ENCODE results near the gene ZCRB1.

ZCRB1 gene

DNA sequence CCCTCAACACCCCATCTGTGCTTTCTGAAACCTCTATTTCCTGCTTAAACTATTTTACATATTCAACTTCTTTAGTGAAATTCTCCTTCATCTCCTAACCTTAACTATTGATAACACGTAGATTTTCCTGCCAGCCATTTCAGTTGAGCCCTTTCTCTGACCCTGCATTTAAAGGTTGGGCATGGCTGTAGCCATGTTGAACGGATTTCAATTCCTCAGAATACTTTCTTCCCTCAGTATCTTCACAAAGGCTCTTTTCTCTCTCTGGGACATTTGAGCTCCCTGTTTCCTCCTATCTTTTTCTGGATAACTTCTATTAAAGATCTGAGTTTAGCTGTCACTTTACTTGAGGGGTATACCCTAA, 1.3 kb upstream of the ZCRB1 start:
- DNase-seq (ENCODE audit: low read depth): no peak

DNA sequence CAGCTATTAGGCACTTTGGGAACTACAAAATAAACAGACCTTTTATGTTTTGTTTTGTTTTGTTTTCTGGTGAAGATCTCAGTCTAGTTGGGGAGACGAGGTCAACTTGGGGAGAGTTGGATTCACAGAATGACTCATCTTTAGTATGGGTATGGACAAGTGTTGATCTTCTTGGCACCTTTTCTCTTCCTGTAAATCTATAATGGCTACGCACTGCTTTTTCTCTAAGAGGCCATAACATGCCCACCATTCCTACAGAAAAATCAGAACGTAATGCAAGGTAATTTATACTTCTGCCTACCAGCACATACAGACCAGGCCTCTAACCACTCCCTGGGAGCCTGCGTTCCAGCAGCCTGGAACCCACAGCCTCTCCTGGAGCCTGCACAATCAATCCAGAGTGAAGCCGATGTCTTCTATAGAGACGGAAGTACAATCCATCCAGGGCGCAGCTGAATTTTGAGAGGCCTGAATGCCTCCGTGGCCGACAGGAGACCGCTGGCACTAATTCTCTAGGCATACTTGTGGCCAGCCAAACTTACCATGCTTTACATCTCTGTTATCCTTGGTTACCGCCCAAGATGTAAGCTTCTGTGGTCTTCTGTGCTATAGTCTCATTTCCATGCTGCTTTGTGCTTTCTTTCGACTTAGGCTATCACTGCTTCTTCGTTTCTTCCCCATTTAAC, 790 bp upstream of the ZCRB1 start:
- peak; percentile 73 for DNase-seq (ENCODE audit: low read depth)

DNA sequence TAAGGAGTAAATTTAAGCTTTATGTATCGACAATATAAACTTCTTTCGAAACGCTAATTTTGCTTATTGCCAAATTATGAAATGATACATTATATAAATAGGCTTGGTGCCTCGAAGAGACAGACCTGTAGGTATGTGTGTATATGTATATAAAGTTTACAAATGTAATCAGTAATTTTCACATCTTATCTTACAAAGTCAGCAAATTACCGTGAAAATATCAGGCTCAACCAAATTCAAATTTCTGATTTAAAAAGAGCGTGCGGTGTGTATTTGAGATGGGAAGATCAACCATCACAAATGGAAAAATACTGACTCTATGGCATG, 605 bp downstream of the ZCRB1 start:
- DNase-seq (ENCODE audit: low read depth): no peak

DNA sequence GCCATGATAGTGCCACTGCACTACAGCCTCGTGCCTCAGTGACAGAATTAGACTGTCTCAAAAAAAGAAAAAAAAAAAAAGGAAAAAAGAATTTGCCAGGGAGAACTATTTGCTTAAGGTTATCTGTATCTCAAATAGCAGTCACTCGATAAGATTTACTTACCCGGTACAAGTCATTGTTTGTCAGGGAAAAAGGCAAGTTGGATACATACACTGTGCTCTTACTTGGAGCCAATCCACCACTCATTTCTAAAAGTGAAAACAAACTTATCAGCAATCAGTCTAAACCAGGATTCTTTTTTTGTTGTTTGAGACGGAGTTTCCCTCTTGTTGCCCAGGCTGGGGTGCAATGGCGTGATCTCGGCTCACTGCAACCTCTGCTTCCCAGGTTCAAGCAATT, 2.0 kb downstream of the ZCRB1 start:
- DNase-seq (ENCODE audit: low read depth): no peak

DNA sequence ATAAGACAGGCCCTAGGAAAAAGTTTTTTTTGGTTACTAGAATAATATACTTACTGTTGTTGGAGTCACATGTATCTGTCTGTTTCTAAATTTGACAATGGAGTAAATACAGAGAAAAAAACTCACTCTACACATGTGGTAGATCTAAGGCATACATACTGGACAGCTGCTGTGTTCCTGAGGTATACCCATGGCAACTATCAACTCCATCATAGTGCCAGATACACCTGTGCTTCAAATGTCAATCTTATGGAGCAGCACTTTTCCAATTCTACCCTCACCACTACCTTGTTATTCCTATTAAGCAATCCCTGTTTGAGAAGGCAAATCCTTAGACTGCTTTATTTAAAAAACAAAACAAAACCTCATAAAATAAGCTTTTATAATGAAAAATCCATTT, 3.3 kb downstream of the ZCRB1 start:
- DNase-seq (ENCODE audit: low read depth): no peak

DNA sequence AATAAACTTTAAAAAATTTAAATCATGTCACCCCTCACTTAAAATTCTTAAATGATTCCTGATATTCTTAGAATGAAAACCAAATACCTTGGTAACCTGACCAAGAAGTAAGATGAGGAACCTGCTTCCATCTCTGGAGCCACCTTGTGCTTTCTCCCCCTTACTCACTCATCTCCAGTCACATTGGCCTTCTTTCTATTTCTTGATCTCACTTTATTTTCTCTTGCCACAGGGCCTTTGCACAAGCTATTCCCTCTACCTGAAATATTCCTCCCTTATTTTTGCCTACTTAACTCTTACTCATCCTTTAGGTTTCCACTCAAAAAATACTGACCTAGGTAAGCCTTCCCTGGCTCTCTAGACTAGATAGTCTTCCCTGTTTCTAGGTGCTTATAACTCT, 5.1 kb downstream of the ZCRB1 start:
- DNase-seq (ENCODE audit: low read depth): no peak

DNA sequence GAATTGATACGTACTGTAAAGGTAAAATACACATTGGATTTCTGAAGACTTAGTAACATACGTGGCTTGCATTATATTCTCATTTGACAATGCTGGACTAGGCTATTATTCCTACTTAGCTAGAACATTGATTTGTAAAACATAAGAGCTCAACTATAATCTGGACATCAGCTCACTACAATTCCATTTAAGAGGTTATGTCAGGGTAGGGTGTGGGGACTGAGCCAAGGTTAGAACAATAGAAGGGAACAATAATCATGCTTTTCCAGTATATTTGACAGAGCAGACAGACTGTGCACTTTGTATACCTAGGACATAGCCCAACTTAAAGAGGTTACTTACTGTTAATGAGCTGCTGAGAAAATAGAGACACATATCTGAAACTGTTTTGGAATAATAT, 10.8 kb downstream of the ZCRB1 start:
- DNase-seq (ENCODE audit: low read depth): no peak

DNA sequence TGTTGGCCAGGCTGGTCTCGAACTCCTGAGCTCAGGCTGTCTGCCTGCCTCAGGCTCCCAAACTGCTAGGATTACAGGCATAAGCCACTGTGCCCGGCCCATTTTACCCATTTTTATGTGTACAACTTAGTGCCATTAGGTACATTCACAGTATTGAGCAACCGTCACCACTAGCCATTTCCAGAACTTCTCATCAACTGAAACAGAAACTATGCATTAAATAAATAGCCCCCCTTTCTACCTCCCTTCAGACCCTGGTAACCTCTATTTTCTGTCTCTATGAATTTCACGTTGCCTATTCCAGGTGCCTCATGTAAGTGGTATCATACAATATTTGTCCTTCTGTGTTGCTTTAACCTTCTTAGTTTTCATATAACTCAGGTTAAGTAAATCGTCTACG, 15.9 kb downstream of the ZCRB1 start:
- no peak for DNase-seq (ENCODE audit: low read depth)

DNA sequence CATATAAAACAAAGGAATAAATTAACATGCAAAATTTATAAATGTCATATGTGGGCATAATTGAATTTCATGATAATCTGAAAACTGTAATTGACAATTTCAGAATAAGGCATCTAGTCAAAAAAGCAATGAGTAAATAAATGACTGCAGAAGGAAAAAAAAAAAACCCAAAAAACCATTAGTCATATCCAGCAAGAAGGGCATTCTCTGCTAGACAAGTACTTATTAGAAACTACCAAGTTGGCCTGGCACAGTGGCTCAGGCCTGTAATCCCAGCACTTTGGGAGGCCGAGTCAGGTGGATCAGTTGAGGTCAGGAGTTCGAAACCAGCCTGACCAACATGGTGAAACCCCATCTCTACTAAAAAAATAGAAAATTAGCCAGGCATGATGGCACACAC, 17.5 kb downstream of the ZCRB1 start:
- no peak for DNase-seq (ENCODE audit: low read depth)

DNA sequence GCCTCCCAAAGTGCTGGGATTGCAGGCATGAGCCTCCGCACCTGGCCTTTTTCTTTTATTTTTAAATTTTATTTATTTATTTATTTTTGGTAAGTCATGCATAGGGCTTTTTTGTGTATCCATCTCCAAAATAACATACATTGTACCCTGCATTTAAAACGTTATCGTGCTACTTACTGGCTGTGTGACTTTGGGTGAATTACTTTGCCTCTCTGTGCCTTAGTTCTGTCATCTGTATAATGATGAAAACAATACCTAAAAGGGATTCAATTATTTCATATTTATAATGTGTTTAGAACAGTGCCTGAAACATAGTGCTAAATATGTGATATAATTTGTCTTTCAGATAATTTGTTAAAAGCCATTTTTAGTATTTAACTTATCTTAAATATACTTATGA, 19.6 kb downstream of the ZCRB1 start:
- no peak for DNase-seq (ENCODE audit: low read depth)

DNA sequence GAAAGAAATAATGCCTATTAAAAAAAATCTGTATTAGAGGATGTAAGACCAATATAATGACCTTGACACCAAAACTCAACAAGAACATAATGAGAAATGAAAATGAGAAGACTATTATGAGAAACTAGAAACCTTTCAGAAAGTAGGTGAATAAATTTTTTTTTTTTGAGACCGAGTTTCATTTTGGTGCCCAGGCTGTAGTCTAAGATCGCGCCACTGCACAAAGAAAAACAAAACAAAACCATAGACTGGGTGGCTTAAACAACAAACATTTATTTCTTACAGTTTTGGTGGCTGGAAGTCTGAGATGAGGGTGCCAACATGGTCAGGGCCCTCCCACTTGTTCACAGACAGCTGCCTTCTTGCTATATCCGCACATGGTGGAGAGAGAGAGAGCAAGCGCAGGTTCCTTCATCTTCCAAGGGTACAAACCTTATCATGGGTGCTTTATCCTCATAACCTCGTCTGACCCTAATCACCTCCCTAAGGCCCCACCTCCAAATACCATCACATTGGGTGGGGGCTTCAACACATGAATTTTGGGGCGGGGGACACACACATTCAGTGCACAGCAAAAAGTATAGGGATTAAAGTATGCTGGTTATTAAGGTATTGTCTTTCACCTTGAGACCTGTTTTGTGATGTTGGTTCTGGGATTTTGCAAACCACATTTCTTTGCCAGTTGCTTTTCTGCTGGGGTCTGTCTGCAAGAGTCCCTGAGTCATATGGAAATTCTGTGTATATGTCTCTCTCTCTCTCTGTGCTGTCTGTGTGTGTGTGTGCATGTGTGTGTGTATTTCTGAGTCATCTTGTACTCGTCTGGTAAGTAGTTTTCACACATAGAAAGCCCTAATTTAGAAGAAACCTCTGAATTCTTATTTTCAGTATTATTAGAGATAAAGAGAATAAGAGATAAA, 26.2 kb downstream of the ZCRB1 start:
- DNase-seq (ENCODE audit: low read depth): peak; percentile 80

DNA sequence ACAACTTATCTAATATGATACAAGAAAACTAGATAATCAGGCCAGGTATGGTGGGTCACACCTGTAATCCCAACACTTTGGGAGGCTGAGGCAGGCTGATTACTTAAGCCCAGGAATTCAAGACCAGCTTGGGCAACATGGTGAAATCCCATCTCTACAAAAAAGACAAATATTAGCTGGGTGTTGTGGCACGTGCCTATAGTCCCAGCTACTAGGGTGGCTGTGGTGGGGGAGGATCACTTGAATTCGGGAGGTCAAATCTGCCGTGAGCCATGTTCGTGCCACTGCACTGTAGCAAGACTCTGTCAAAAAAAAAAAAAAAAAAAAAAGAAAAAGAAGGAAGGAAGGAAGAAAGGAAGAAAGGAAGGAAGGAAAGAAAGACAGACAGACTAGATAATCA, 27.0 kb downstream of the ZCRB1 start:
- no peak for DNase-seq (ENCODE audit: low read depth)

DNA sequence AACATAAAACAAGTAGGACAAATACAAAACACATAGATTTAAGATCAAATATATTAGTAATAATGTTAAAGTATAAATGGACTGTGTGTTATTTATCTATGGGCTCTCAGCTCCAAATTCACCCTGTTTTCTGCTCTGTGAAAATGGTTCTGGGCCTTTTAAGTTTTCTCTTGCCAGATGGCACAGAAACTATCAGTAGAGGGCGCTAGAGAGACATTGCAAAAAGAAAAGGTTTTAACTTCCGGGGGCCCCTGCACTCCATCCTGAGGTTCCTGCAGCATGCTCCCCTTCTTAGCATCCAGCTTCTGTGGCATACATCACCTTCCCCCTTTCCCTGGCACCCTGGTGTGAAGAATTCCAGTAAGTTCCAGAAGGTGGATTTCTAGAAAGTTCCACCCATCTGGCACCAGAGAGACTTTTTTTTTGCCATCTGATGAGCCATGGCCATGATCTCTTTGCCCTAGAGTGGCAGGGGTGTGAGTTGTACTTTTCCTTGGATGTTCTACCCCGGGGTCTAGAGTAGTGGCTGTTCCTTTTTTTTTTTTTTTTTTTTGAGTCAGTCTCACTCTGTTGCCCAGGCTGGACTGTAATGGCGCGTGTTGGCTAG, 29.3 kb downstream of the ZCRB1 start:
- peak; percentile 7 for DNase-seq (ENCODE audit: low read depth)

DNA sequence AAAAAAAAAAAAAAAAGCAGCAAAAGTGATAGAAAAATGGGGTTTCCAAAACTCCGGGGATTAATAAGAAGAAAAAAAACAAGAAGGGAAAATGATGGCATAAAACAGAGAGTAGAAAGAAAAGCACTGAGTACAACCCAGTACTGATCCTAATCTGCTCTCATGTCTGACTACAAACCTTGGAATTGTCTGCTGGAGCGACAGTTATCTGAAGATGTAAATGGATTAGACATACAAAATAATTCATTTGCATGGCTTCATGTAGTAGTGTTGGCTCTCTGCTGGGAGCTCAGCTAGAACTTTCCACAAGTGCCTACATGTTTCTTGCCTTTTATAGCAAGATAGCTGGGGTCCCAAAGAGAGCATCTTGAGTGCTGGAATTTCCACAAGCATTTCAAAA, 34.2 kb downstream of the ZCRB1 start:
- DNase-seq (ENCODE audit: low read depth): no peak

DNA sequence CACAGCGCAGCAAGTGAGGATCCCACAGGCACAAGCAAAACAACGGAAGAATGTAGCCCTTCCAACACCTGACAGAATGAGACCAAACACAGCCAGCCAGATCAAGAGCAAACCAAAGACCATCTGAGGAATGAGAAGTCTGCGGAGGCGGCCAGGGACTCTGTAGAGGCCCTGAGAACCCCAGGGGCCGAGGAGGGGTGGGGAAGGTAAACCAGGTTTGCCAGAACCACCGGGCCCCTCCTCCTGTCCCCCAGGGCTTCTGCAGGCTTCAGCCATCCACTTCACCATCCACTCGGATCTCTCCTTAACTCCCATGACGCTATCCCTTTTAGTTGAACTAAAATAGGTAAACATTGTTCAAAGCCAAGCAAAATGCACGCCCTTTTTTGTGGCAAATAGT, 37.4 kb downstream of the ZCRB1 start:
- no peak for DNase-seq (ENCODE audit: low read depth)

DNA sequence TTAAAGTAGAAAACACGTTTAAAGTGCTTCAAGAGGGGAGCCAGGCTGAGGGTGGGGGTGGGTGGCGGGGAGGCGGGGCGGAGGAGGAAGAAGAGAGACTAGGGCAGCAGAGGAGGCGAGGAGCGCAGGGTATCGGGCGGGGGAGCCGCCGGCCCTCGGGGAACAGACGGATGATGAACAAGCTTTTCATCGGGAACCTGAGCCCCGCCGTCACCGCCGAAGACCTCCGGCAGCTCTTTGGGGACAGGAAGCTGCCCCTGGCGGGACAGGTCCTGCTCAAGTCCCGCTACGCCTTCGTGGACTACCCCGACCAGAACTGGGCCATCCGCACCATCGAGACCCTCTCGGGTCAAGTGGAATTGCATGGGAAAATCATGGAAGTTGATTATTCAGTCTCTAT, 39.2 kb downstream of the ZCRB1 start:
- no peak for DNase-seq (ENCODE audit: low read depth)

DNA sequence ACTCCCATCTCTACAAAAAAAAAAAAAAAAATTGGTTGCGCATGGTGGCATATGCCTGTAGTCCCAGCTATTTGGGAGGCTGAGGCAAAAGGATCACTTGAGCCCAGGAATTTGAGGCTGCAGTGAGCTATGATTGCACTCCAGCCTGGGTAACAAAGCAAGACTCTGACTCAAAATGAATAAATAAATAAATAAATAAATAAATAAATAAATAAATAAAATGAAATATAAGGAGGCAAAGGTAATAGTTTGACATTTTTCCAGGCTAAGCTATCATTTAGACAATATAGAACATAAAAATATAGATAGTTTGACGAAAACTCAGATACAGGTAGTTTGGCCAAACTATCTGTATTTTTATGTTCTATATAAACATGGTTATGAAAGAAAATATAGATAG, 40.5 kb downstream of the ZCRB1 start:
- DNase-seq (ENCODE audit: low read depth): no peak

DNA sequence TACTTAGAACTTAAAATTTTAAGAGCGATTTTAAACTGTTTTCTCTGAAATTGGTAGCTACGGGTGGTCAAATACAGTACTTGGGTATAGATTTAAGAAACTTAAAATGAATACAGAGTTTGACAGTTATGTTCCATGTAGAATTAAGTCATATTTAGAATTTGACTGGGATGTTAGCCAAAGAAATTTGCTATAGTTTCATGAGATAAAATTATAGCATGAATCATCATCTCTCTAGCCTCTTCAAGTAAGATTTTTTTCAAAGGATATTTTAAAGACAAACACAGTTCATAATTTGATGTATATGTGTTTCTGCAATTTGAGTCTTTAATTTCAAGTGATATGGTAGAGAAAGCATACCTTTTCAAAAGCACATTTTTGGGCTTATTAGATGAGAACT, 41.0 kb downstream of the ZCRB1 start:
- peak; percentile 49 for DNase-seq (ENCODE audit: low read depth)

DNA sequence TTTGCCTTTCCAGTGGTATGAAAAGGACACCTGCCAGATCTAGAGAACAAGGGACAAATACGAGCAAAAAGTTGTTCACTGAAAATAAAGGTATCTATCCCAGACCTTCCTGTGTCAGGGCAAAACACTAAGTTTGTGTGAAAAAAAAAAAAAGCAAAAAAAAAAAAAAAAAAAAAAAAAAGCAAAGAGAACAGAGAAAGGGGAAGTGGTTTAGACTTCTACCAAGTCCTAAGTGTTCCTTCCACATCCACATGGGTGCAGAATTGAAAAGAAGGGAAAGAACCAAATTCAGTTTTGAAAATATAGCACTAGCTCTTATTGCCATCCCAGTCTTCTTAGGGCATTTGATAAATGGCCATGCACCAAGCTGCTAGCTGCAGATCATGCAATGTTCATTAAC, 41.7 kb downstream of the ZCRB1 start:
- DNase-seq (ENCODE audit: low read depth): no peak

DNA sequence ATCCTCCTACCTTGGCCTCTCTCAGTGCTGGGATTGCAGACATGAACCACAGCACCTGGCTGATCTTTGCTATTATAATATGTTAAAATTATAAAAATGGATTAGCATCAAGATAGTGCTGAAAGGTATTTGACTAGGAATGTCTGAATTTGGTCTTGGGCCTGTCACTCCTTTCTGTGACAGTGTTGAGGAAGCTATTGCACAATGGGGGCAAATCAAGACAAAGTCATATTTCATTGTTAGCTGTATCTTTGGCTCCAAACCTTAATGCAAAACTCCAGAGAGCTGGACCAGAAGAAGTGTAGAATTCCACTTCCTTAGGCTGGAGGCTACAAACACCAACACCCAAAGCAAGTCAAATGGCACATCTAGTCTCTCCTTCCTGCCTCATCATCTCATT, 42.2 kb downstream of the ZCRB1 start:
- no peak for DNase-seq (ENCODE audit: low read depth)

DNA sequence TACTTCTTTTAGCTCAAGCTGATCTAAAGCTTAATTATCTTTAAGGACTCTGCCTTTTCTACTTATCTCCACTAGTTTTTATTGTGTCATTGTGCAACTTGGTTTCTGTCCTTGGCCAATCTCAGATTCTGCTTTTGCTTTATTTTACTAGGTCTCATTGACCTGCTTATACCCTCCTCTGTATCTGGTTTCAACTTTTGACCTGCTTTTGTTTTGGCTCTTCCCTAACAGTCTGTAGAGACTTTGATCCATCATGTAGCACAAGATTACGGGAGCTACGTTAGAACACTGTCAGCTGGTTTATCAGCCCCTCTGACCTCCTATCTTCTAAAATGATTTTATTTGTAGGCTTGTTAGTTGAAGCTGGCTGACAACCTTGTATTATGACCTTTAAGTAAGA, 43.6 kb downstream of the ZCRB1 start:
- DNase-seq (ENCODE audit: low read depth): no peak

DNA sequence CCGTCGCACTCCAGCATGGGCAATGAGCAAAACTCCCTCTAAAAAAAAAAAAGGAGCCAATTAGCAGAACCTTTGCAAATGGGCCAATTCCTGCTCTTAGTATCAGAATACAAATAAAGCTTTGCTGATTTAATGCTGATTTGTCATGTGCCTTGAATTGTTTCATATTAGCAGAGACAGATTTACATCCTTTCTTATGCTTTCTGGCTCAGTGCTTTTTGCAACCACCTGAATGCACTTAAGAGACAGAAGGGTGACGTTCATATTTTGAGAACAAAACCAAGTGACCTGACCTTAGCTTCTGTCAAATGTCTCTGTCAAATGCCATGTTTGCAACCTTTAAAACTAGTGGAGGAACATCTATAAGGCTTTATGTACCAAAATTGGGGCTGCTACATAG, 44.0 kb downstream of the ZCRB1 start:
- no peak for DNase-seq (ENCODE audit: low read depth)

DNA sequence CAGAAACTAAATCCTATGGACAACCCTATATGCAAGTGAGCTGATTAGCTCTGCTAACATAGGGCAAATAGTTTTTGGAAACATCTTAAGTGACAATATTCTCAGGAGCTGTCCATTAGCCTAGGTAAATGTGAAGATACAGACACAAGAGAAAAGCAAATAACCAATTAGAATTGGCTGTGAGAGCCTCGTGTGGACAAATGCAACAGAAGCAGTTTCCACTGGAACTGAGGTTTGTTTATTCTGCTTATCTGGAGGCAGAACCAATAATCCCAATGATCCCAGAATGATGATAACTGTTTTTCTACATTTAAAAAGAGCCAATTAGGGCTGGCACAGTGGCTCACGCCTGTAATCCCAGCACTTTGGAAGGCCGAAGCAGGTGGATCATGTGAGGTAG, 44.6 kb downstream of the ZCRB1 start:
- no peak for DNase-seq (ENCODE audit: low read depth)

DNA sequence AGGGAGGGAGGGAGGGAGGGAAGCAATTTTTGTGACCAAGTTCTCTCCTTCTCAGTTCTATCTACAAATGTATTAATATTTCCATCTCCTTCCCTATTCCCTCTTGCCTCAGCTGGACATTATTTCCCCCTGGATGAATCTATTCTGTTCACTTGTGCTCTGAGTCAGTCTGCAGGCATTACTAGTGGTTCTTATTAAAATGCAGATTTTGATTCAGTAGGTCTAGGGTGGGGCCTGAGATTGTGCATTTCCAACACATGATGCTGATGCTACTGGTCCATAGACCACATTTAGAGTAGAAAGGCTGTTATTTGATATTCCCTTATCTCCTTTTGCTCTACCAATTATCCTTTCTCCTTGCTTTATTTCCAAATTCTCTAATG, 47.8 kb downstream of the ZCRB1 start:
- peak; percentile 4 for DNase-seq (ENCODE audit: low read depth)

Data from iris pigment epithelial cell (primary cell).